Lung (tissue), 12 donors: ENCODE data around the gene TMEM132C. TPM values are rescaled to one million over a fixed set of nuclear protein-coding genes. Genes with fewer than 3 reads are reported as not detected.

Source experiments
- ATAC-seq: fragments of 200-7000 bp; cut with Tn5 transposase; one replicate; pipeline ENCODE4 v1.9.1; 2020; ENCODE audit warnings: moderate number of reproducible peaks; ENCODE audit not compliant: insufficient read depth, low FRiP score
- DNase-seq, 3 donors: peaks; one replicate each; pipeline ENCODE4 v3.0.0-alpha.2; 2013 to 2017
- H3K27ac ChIP-seq, 2 donors: one replicate each; pipeline ENCODE4 v1.5.1; 2013; ENCODE audit warnings: mild to moderate bottlenecking in 2 of 2, moderate library complexity in 2 of 2, control low read depth in 1 of 2, inconsistent platforms in 1 of 2, low read depth in 1 of 2, low read length in 1 of 2
- H3K27me3 ChIP-seq, 3 donors: one replicate each; pipeline ENCODE4 v1.5.1; 2013; ENCODE audit warnings: low read length in 2 of 3; ENCODE audit not compliant: control insufficient read depth in 3 of 3, insufficient read depth in 3 of 3
- H3K36me3 ChIP-seq, 4 donors: one replicate each; pipeline ENCODE4 v1.5.1; 2013; ENCODE audit warnings: low read length in 4 of 4, mild to moderate bottlenecking in 1 of 4, moderate library complexity in 1 of 4; ENCODE audit not compliant: control insufficient read depth in 4 of 4, insufficient read depth in 4 of 4
- H3K4me1 ChIP-seq, 5 donors: one replicate each; pipeline ENCODE4 v1.5.1; 2013; ENCODE audit warnings: low read length in 5 of 5, mild to moderate bottlenecking in 2 of 5, moderate library complexity in 1 of 5; ENCODE audit not compliant: control insufficient read depth in 5 of 5, insufficient read depth in 5 of 5
- H3K4me3 ChIP-seq: one replicate; pipeline ENCODE4 v1.5.1; 2013; ENCODE audit warnings: mild to moderate bottlenecking, control low read depth, moderate library complexity
- H3K9ac ChIP-seq, 2 donors: one replicate each; pipeline ENCODE4 v1.5.1; 2013; ENCODE audit warnings: low read length in 2 of 2, control low read depth in 1 of 2; ENCODE audit not compliant: insufficient read depth in 1 of 2
- H3K9me3 ChIP-seq, 4 donors: one replicate each; pipeline ENCODE4 v1.5.1; 2013; ENCODE audit warnings: low read length in 3 of 4, mild to moderate bottlenecking in 1 of 4, moderate library complexity in 1 of 4; ENCODE audit not compliant: control insufficient read depth in 4 of 4, insufficient read depth in 3 of 4
- CTCF ChIP-seq: IDR thresholded peaks from 2 replicates; pipeline ENCODE4 v1.5.1; 2012; ENCODE audit warnings: mild to moderate bottlenecking; ENCODE audit errors: control extremely low read depth, extremely low read depth
- WGBS, 2 donors: extraction: QIAGEN DNeasy Blood & Tissue Kit; methylation state at CpG; one replicate each; pipeline ENCODE4 v1.1.7; 2013; 5-methylcytosine and 5-hydroxymethylcytosine counted together
- polyA plus RNA-seq, 2 donors: library from polyadenylated mRNA; stranded (reverse); fragments of 200-250 nt; gene quantifications; one replicate each; pipeline ENCODE4 v1.2.1, GENCODE V29; 2013
- total RNA-seq, 2 donors: library from RNA; depleted of rRNA in 1 of 2; stranded (reverse); fragments of >200 nt in 1 of 2; gene quantifications; one replicate each; pipeline ENCODE4 v1.2.1, GENCODE V29; 2014 to 2021
- donor health status: control.
- donor health status: control.
- donor health status: Bipolar disorder and iron deficiency.
- donor health status: healthy.
- donor health status: DM: yes; HTN: yes; CAD: no.

TMEM132C gene
- total and polyA plus RNA-seq, 4 donors: 0.35 to 16.5 (median 0.77) TPM

GRCh38 chr12:128737292-128737966, 470.5 kb downstream of the TMEM132C start:
- H3K9me3 ChIP-seq: peaks cover 0 to 6% (median 2%) of the 10 kb centered on the region in 4 donors
- no peaks in the 10 kb centered on the region for H3K36me3 ChIP-seq
- TF ChIP-seq CTCF: no peak
- no peak for ATAC-seq
- no peak overlapping the region for H3K27ac ChIP-seq
- 79 to 91% methylated on average over 3 of the region's 3 CpGs for WGBS, 2 donors
- no peak overlapping the region for H3K9ac ChIP-seq
- no peak overlapping the region for H3K4me3 ChIP-seq
- H3K27me3 ChIP-seq: peaks cover 0 to 5% (median 3%) of the 10 kb centered on the region in 3 donors
- DNase-seq: no peak
- no peaks in the 10 kb centered on the region for H3K4me1 ChIP-seq

GRCh38 chr12:128743916-128744315, 476.9 kb downstream of the TMEM132C start:
- 66 to 67% methylated on average over 7 of the region's 7 CpGs for WGBS, 2 donors
- Histone ChIP-seq H3K27ac (no peak overlapping the region), H3K4me1 (no peaks in the 10 kb centered on the region), H3K27me3 (peaks cover 0 to 3% (median 0%) of the 10 kb centered on the region in 3 donors), H3K9ac (no peak overlapping the region), H3K36me3 (no peaks in the 10 kb centered on the region), H3K9me3 (peaks cover 0 to 4% (median 2%) of the 10 kb centered on the region in 4 donors), H3K4me3 (no peak overlapping the region)
- ATAC-seq (no peak), DNase-seq (no peak)
- TF ChIP-seq CTCF: no peak

- H3K36me3 ChIP-seq: no peaks in the 10 kb centered on the region
- ATAC-seq (no peak), DNase-seq (no peak)
- H3K9ac ChIP-seq: no peak overlapping the region
- H3K27me3 ChIP-seq: peaks cover 0 to 3% (median 0%) of the 10 kb centered on the region in 3 donors
- WGBS, 2 donors: 38 to 40% methylated on average over 11 of the region's 11 CpGs
- no peak overlapping the region for H3K4me3 ChIP-seq
- no peaks in the 10 kb centered on the region for H3K9me3 ChIP-seq
- H3K27ac ChIP-seq: no peak overlapping the region
- H3K4me1 ChIP-seq: no peaks in the 10 kb centered on the region
- no peak for TF ChIP-seq CTCF
Measured at GRCh38 chr12:128745772-128746689, 479.1 kb downstream of the TMEM132C start.
